Ammon's horn (tissue), 1 donor: ENCODE measurements around the gene LARP1B.
"Not testable (repeated sequence)": the region's sequence is repeated elsewhere in the genome, so short reads cannot be mapped to it uniquely, and the experiment has no call there.

Experiments used
- DNase-seq: peaks from one replicate; pipeline ENCODE4 v3.0.0-alpha.2; 2016; ENCODE audit warnings: low spot score

The LARP1B gene

GRCh38 chr4:128225148-128225547 lies 164.0 kb downstream of the LARP1B start:
- DNase-seq: no peak

- no peak for DNase-seq
Observed at GRCh38 chr4:128227991-128228571, 167.0 kb downstream of the LARP1B start.

- DNase-seq: no peak
Observed at GRCh38 chr4:128228845-128229795, 168.0 kb downstream of the LARP1B start.

- no peak for DNase-seq
Observed at GRCh38 chr4:128232719-128233118, 171.6 kb downstream of the LARP1B start.

- no peak for DNase-seq
Observed at GRCh38 chr4:128234836-128235235, 173.7 kb downstream of the LARP1B start.

- no peak for DNase-seq
Observed at GRCh38 chr4:128241019-128241418, 179.9 kb downstream of the LARP1B start.

GRCh38 chr4:128241425-128241913 lies 180.4 kb downstream of the LARP1B start:
- DNase-seq: no peak

- DNase-seq: no peak
Observed at GRCh38 chr4:128241981-128242380, 180.9 kb downstream of the LARP1B start.

- no peak for DNase-seq
Observed at GRCh38 chr4:128242601-128243000, 181.5 kb downstream of the LARP1B start.

- no peak for DNase-seq
Observed at GRCh38 chr4:128244379-128244778, 183.3 kb downstream of the LARP1B start.

- not testable (repeated sequence) for DNase-seq
Observed at GRCh38 chr4:128245391-128245790, 184.3 kb downstream of the LARP1B start.

- DNase-seq: no peak
Observed at GRCh38 chr4:128247906-128248305, 186.8 kb downstream of the LARP1B start.

GRCh38 chr4:128249787-128250668 lies 188.9 kb downstream of the LARP1B start:
- no peak for DNase-seq

- DNase-seq: no peak
Observed at GRCh38 chr4:128255906-128256305, 194.8 kb downstream of the LARP1B start.

- DNase-seq: no peak
Observed at GRCh38 chr4:128256539-128256938, 195.4 kb downstream of the LARP1B start.

GRCh38 chr4:128258166-128258565 lies 197.1 kb downstream of the LARP1B start:
- not testable (repeated sequence) for DNase-seq

GRCh38 chr4:128259889-128260288 lies 198.8 kb downstream of the LARP1B start:
- not testable (repeated sequence) for DNase-seq
